SHP77 (cell line): ENCODE data around the gene KLF2.
"Not testable (repeated sequence)": the region's sequence is repeated elsewhere in the genome, so short reads cannot be mapped to it uniquely, and the experiment has no call there.

Source experiments
- DNase-seq, 2 experiments: peaks; one replicate each; lab custom pipeline; 2025; lab: John Stamatoyannopoulos, UW

The KLF2 gene

DNA sequence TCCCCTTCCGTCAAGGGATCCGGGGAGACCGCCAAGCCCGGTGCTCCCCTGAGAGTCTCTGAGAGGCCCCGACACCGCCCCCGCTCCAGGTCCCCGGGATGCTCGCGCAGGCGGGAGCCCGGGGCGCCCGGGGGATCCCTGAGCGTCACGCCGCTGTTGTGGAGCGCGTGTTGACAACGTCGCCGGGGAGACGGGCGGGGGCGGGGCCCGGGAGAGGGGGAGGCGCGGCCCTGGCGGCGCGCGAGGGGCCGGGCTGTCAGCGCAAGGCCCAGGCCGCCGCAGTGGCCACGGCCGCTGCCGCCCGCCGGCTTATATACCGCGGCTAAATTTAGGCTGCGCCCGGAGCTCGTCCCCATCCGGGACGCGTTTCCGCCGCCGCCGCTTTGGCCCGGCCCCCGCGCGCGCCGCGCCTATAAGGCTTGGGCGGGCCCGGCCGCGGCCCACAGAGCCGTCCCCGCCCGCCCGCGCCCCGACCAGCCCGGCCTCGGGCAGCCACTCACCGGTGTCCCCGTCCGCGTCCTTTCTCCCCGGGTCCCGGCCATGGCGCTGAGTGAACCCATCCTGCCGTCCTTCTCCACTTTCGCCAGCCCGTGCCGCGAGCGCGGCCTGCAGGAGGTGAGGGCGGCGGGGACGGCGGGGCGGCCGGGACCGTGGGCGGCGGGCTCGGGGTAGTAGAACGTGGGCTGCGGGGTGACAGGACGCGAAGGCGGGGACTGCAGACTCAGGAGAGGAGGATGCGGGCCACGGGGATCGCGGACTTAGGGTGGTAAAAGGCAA lies at the start of gene KLF2:
KLF2 (plus strand) TSS at position 443 of the 777 bp plus-strand sequence; CDS start at position 541, 98 bp downstream.
- DNase-seq: peak; percentile 72 to 73

DNA sequence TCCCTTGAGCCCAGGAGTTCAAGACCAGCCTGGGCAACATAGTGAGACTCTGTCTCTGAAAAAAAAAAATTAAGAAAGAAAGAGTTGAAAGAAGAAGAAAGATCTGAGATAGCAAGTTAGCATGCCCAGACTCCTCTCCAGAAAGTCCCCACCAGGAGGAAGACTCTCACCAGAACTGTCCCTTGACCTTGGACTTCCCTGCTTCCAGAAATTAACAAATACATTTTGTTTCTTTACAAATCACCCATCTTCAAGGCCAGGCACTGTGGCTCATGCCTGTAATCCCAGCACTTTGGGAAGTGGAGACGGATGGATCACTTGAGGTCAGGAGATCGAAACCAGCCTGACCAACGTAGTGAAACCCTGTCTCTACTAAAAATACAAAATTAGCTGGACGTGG lies 44.3 kb upstream of the KLF2 start:
- no peak for DNase-seq

DNA sequence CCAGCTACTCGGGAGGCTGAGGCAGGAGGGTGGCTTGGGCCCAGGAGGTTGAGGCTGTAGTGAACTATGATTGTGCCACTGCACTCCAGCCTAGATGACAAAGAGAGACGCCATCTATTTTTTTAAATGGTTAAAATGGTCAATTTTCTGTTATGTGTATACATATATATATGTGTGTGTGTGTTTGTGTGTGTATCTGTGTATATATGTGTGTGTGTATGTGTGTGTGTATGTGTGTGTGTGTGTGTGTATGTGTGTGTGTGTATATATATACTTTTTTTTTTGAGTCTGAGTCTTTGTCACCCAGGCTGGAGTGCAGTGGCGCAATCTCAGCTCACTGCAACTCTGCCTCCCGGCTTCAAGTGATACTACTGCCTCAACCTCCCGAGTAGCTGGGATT lies 42.9 kb upstream of the KLF2 start:
- no peak for DNase-seq

DNA sequence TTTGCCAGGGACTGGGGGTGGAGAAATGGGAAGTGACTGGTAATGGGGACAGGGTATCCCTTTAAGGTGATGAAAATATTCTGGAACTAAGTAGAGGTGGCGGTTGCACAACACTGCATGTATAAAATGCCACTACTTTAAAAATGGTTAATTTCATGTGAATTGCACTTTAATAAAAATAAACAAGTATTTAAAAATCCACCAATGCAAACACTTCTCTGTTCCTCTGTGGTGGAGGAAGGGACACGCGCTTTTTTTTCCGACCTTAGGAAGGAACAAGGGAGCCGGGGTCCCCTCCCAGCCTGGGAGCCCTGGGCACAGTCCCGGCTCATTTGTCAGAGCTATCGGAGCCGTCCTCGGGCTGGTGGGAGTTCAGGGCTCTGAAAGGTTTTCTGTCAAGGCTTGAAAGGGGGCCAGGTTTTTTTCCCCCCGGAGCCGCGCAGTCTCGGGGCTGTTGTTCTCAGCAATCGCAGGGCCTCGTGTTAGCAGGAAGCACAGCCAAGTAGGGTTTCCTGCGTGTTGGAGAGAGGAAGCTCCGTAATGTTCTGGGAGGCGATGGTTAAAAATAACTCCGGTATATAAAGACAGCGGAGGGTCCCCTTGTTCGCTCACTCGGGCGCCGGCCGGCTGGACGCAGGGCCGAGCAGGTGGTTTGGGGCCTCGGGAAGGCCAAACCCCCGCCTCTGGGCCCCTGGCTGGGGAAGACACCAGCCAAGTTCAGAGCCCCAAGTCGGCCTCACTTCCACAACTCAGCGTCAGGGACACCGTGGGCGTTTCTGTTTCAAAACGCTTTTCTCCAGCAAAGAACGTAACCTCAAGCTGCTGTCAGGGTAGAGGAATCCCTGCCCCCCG lies 41.2 kb upstream of the KLF2 start:
- no peak for DNase-seq

DNA sequence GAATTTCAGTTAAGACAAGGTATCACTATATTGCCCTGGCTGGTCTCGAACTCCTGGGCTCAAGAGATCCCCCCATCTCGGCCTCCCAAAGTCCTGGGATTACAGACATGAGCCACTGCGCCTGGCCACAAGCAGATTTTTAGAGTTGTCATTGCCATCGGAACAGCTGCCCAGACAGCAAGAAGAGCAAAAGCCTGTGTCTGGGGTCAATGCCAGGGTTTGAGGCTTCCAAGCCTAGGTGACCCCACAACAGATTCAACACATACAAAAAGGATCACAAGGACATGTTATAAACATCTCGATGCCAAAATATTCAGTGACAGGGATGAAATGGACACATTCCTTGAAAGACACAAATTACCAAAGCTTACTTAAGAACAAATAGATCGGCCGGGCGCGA lies 40.1 kb upstream of the KLF2 start:
- no peak for DNase-seq

DNA sequence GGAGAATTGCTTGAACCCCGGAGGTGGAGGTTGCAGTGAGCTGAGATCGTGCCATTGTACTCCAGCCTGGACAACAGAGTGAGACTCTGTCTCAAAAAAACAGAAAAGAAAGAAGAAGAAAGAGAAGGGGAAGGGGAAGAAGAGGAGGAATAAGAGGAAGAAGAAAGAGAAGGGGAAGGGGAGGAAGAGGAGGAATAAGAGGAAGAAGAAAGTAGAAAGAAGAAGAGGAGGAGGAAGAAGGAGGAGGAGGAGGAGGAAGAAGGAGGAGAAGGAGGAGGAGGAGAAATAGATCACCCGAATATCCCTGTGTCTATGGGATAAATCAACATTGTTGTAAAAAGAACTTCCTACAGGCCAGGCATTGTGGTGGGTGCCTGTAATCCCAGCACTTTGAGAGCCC lies 39.5 kb upstream of the KLF2 start:
- not testable (repeated sequence) for DNase-seq

DNA sequence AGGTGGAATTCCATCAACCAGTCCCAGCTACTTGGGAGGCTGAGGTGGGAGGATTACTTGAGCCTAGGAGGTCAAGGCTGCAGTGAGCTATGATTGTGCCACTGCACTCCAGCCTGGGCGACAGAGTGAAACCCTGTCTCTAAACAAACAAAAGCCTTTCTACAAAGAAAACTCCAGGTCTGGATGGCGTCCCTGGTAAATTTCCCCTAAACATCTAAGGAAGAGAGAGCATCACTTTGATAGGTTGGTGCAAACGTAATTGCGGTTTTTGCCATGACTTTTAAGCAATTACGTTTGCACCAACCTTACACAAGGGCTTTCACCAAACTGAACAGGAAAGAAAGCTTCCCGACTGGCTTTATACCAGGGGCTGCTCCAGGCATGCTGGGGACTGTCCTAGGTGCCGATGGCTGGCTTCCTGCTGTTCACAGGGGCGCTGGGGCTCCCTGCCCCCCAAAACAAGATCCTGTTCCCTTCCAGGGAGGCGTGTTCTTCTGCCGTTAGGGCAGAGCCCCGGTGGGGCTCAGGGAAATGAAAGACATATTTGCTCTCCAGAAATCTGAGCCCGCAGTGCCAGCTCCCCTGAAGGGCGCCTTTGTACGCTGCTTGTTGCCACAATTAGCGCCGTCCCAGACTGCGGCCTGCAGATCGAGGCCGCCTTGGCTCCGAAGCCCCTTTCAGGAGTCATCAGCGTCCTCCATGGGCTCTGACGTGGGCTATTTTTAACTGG lies 38.7 kb upstream of the KLF2 start:
- DNase-seq: no peak

DNA sequence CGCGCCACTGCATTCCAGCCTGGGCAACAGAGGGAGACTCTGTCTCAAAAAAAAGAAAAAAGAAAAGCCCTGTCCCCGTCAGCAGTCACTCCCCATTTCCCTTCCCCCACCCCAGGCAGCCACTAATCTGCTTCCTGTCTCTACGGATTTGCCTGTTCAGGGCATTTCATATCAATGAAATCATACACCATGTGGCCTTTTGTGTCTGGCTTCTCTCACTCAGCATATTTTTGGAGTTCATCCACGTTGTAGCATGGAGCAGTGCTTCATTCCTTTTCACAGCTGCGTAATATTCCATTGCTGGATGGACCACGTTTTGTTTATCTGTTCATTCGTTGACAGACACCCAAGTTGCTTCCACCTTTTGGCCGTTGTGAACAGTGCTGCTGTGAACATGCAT lies 36.1 kb upstream of the KLF2 start:
- DNase-seq: no peak

DNA sequence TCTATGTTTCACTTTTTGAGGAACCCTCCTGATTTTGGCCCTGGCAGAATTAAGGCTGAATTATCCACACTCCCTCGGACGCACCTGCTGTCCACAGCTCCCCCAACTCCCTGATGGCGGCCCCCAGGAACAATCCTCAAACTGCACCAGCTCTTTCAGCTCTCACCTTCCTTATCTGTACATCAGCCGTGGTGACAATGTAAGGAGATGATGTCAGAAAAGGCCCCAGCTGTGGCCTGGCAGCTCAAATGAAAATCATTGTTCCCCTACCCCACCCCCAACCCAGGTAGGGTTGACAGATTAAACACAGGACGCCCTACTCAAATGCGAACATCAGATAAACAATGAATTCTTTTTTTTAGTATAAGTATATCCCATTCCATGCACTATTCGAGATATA lies 35.0 kb upstream of the KLF2 start:
- DNase-seq: no peak

DNA sequence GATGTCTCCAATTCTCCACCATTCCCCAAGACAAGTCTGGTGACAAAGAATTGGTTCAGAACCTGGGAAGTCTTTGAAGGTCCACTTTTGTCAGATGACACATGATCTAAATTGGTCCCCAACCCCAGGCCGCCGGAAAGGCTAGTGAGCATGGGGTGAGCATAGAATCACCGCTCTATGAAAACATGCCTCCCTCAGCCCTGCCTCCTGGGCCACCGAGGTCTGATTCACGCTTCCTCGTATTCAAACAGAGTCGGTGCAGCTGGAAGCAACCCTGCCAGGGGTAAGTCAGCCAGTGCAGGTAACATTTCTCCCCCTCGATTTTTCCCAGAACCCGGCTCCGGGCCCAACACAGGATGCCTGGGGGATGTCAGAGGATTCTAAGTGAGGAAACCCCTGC lies 33.9 kb upstream of the KLF2 start:
- no peak for DNase-seq

DNA sequence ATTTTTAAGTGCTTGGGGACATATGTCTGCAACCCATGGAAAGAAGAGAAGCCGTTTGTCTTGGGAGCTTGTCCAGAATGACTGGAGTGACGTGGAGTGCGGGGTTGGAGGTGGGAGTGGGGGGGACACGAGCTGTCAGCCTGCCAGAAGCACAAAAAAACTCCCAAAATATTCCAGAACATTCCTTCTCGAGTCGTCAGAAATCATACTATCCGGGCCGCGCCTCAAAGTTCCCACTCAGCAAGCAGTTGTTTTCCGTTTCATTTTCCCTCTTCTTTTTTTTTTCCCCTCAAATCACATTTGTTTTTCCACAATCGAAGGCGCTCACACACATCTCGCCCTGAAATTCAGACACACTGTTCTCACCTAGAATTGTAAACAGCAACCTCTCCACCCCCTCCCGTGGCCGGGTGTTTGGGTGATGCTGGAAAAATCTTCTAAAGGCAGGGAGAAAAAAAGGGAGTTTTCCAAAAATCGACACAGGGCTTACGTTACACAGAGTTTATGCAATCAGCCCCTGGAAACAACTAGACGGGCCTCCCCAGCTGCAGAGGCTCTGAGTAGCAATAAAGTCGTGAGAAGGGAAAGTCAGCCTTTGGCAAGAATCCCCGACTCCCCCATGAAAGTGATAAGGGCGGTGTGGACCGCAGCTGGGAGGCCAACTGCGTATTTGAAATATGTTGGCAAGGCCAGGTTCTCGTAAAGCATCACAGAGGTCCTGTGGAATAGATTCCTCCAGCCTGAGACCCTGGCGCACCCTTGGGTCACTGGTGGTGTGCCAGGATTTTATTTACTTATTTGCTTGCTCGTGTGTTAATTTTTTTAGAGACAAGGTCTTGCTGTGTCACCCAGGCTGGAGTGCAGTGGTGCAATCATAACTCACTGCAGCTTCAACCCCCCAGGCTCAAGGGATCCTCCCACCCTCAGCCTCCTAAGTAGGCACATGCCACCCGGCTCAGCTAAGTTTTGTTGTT lies 31.2 kb upstream of the KLF2 start:
- DNase-seq: no peak

DNA sequence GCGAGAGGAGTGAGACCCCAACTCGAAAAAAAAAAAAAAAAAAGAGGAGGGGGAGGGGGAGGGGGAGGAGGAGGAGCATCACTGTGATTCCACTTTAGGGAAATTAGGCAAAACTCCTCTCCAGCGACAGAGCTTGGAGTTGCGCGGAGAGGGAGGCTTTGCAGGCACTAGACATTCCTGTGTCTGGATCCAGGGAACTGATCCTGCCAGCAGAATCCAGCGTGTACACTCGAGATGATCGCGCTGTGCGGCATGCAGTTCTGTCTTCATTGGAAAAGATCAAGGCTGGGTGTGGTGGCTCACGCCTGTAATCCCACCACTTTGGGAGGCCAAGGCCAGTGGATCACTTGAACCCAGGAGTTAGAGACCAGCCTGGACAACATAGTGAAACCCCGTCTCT lies 29.6 kb upstream of the KLF2 start:
- DNase-seq: no peak

DNA sequence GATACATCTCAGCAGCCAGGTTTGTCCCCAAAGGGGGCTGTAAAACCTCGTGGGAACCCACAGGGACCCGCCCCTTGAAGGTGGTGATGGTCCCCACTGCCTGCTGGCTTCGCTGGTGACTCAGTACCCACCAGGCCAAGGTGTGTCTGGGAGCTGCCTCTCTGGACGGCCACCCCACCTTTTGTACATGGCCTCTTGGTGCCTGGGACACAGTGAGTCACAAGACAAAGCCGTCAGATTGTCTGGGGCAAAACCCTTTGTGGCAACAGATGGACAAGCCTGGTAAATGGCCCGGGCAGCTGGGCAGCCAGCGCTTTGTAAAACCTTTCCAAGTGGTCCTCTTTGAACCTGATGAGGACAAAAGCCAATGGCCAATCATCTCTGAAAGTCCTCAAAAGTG lies 27.9 kb upstream of the KLF2 start:
- DNase-seq: no peak

DNA sequence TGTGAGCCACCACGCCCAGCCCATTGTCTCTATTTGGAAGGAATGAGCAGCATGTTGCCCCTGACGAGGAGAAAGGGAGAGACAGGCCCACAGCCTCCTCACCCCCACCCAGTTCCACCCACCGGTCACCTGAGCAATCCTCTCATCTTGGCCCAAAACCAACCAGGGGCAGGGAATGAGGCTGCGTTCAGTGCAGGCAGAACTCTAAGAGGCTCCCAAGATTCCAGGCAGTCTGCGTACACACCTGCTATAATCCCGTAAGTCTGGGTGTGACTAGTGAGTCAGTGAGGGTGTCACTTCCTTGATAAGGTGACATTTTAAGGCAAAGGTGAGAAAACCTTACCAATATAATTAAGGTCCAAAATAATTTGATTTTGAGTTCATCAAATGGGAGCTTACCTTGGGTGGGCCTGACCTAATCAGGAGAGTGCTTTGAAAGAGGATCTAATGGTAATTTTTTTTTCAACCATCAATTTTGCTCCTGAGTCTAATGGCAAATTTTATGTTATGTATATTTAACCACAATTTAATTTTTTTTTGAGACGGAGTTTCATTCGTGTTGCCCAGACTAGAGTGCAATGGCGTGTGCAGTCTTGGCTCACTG lies 26.9 kb upstream of the KLF2 start:
- DNase-seq: no peak

DNA sequence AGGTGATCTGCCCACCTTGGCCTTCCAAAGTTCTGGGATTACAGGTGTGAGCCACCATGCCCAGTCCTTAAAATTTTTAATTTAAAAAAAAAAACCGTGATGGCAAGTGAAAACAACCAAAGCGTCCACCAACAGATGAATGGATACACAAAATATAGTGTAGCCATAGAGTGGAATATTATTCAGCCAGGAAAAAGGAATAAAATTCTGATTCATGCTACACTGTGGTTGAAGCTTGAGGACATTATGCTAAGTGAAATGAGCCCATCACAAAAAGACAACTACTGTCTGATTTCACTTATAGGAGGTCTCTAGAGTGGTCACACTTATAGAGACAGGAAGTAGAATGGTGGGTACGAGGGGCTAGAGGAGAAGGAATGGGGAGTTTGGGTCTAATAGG lies 26.3 kb upstream of the KLF2 start:
- no peak for DNase-seq

DNA sequence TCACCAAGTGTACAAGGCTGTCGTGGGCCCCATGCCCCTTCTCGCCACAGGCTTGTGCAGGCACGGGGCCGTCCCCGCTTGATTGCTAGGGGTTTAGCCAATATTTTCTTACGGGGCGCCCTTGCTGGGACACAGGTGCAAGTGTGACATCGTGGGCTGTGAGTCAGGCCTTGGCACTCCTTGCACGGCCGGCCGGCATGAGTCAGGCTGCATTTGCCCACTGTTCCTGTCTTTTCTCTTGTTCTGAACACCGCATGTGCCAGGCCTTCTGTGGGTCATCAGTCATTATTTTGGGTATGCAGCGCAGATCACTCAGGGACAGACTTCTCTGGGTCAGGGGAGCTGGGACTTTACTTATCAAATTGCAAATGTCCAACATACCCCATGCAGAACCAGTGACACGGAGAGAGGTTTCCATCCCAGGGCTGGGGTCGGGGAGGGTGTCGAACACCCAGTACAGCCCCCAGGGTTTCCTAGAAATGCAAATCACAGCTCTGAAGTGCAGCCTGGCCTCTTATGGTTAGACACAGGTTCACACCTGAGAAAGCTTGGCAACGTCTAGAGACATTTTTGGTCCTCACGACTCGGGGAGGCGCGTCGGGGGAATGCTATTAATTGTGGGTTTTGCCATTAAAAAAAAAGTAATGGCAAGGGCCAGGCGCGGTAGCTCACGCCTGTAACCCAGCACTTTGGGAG lies 22.5 kb upstream of the KLF2 start:
- DNase-seq: no peak

DNA sequence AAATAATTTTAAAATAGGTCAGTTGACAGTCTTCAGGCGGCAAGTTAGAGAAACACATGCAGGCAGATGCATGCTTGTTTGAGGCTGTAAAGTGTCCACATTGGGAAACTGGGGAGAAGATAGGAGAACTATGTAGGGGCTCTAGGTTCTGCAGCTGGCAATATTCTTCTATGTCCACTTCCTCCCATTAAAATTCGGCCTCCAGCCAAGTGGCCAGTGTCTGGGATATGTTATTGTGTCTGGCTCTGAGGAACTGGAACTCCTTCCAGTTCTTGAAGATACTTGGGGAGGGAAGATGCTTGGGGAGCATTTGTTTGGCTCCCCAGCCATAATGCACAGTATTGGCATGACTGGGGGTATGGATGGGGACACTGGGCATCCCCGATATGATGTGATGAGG lies 20.9 kb upstream of the KLF2 start:
- DNase-seq: no peak

DNA sequence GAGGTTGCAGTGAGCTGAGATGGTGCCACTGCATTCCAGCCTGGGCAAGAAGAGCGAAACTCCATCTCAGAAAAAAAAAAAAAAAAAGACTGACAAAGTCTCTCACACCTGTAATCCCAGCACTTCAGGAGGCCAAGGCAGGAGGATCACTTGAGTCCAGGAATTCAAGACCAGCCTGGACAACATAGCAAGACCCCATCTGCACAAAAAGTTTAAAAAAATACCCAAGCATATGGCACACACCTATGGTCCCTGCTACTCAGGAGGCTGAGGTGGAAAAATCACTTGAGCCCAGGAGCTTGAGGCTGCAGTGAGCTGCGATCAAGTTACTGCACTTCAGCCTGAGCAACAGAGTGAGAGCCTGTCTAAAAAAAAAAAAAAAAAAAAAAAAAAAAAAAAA lies 20.1 kb upstream of the KLF2 start:
- DNase-seq: not testable (repeated sequence)

DNA sequence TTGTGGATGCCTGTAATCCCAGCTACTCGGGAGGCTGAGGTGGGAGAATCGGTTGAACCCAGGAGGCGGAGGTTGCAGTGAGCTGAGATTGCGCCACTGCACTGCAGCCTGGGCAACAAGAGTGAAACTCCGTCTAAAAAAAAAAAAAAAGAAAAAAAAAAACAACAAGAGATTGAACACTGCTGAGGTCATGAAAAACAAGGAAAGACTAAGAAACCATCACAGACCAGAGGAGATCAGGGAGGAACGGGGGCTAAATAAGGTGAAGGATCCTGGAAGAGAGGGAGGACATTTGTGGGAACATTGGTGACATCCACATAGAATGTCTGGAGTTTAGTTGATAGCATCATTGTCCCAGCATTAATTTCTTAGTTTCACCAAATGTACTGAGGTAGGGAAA lies 19.6 kb upstream of the KLF2 start:
- not testable (repeated sequence) for DNase-seq

DNA sequence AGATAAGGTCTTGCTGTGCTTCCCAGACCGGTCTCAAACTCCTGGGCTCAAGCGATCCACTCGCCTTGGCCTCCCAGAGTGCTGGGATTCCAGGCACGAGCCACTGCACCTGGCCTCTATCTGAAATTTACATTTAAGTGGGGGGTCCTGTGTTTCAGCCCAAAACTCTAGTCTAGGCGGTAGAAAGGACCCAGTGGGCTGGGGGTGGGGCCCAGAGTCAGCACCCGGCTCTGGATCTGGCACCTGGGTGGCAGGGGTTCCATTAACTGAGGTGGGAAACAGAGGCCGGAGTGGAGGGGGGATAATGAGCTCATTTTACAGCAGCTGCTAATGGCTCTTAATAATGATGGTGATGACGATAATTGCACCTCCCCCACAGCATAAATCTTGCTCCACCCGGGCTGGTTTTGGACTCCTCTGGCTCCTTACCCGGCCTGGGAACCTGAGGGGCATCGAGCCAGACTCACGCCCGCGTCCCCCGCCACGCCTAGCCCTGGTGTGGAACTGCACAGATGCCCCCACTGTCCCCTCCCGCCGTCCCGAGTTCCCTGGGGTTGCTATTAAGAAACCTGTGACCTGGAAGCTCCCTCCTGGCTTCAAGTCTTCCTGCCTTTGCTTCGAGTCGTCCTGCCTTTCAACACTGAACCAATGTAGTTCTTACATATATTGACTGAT lies 17.8 kb upstream of the KLF2 start:
- DNase-seq: no peak
